ENCODE results near the gene NTRK3. TPM values are rescaled to one million over a fixed set of nuclear protein-coding genes. Genes with fewer than 3 reads are reported as not detected.
A peak's percentile ranks its signal among the peaks of the same experiment; 100 is the strongest.

The NTRK3 gene
- polyA plus RNA-seq, 1 donor from 2014 or later: not detected

DNA sequence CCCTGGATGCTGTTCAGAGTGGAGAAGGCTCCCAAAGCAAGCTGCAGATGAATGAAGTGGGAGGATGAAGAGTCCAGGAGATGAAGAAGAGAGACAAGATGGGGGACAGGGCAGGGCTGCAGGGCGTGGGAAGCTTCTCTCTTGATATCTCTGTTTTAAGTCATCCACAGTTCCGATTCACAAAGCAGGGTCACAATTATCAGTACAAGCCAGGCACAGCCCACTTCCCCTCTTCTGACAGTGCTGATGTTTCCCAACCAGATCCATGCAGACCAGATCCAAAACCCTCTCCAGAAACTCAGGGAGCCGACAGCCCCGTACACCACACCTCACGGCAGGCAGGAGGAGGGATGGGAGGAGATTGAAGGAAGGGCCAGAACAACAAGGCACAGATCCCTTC, 31.1 kb downstream of the NTRK3 start:
- Mint-ChIP-seq H3K27ac (no peak overlapping the region), H3K4me3 (no peak overlapping the region), H3K4me1 (peaks cover 0 to 2% (median 0%) of the 10 kb centered on the region in 3 donors), H3K36me3 (peaks cover 1% of the 10 kb centered on the region), H3K27me3 (peaks cover 20% of the 10 kb centered on the region), H3K9me3 (no peaks in the 10 kb centered on the region)

- H3K27me3 Mint-ChIP-seq: peaks cover 14% of the 10 kb centered on the region
- peaks cover 1% of the 10 kb centered on the region for H3K36me3 Mint-ChIP-seq
- H3K9me3 Mint-ChIP-seq: no peaks in the 10 kb centered on the region
- no peak overlapping the region for H3K4me3 Mint-ChIP-seq
- H3K27ac Mint-ChIP-seq: peak overlapping the region in 1 of 3 donors; percentile 53
- H3K4me1 Mint-ChIP-seq: peaks cover 0 to 2% (median 0%) of the 10 kb centered on the region in 3 donors
Observed at GRCh38 chr15:88223084-88223483, 33.5 kb downstream of the NTRK3 start.

- no peak overlapping the region for H3K4me3 Mint-ChIP-seq
- peaks cover 0 to 2% (median 0%) of the 10 kb centered on the region in 3 donors for H3K4me1 Mint-ChIP-seq
- no peaks in the 10 kb centered on the region for H3K36me3 Mint-ChIP-seq
- H3K9me3 Mint-ChIP-seq: peaks cover 1 to 5% (median 3%) of the 10 kb centered on the region in 3 donors
- no peak overlapping the region for H3K27ac Mint-ChIP-seq
- H3K27me3 Mint-ChIP-seq: peaks cover 7% of the 10 kb centered on the region
Observed at GRCh38 chr15:88221836-88222235, 34.7 kb downstream of the NTRK3 start.

DNA sequence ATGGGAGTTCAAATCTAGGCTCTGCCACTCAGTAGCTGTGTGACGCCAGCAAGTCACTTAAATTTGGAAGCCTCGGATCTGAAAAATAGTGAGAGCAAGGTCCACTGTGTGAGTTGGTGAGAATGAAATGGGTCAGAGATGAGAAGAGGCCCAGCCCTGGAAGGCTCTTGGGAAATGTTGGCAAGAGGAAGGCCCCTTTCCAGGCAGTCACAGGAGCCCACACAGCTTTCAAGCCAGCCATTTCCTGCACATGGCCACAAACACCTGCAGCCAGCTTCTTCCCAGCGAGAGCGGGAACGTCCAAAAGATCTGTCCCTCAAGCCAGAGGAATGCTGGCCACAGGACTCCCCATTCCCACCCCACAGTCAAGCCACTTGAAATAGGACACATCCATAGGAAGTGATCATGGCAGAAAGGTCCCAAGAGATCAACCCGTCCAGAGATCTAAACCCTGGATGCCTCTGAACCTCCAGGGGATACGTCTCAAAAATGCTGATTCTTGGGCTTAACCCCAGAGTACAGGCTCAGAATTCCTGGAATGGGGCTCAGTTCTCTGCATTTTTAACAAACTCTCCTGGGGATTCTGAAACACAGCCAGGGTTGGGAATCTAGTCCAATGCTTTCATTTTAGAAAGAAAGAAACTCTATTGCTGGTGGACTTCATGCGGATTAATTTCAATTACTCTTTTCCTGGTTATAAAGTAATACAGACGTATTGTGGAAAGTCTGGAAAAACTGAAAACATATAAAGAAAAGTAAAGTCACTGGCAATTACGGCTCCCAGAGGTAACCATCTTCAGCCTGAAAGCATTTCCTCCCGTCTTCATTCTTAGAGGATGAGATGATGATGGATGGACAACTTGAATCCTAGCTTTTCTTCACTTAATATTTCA, 35.9 kb downstream of the NTRK3 start:
- Mint-ChIP-seq H3K4me3 (no peak overlapping the region), H3K27ac (no peak overlapping the region), H3K27me3 (peaks cover 7% of the 10 kb centered on the region), H3K4me1 (peaks cover 0 to 2% (median 0%) of the 10 kb centered on the region in 3 donors), H3K9me3 (peaks cover 1 to 5% (median 3%) of the 10 kb centered on the region in 3 donors), H3K36me3 (no peaks in the 10 kb centered on the region)

DNA sequence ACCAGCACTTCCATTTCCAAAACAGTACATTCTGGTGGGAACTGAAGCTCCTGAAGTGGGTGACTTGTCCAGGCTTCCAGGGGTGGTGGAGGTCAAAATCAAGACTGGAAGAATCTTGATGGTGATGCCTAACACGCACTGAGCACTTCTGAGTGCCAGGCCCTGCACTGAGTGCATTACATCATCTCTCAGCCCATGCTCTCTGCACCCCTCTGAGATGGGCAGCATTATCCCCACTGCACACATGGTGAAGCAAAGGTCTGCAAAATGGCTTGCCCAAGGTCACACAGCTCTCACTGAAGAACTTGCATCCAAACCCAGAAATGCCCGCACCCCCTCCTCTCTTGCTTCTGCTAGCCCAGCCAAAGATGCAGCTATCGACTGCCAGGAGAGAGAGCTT, 36.9 kb downstream of the NTRK3 start:
- Mint-ChIP-seq H3K36me3 (no peaks in the 10 kb centered on the region), H3K4me1 (peaks cover 0 to 1% (median 0%) of the 10 kb centered on the region in 3 donors), H3K4me3 (no peak overlapping the region), H3K27me3 (peaks cover 1% of the 10 kb centered on the region), H3K9me3 (peaks cover 1 to 5% (median 3%) of the 10 kb centered on the region in 3 donors), H3K27ac (no peak overlapping the region)

DNA sequence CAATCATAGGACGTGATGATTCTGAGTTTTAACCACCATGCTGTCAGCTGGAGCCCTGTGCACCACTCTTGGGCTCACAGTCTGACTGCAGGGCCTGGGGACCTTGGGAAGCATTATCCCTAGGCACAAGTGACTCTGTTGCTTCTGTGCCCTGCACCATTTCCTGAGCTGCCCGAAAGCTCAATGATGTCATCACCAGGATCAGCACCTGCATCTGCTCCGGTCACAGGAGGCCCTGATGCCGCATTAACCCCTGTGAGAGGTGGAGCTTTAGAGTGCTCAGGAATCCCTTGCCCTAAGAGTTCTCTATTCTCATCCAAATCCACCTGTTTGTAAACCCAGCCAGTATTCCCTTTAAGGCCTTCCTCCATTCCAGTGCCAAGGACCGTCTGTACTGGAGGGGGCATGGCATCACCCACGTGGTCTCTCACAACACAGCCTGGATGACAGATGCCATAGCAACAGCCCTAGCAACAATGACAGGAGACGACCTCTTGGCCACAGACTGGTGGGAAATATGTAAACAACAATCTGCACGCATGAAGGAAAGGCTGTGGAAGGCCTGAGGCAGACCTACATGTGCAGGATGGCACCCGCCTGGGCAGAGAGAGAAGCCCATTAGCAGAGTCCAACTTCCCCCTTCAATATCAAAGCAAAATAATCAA, 37.9 kb downstream of the NTRK3 start:
- no peaks in the 10 kb centered on the region for H3K36me3 Mint-ChIP-seq
- peaks cover 0 to 1% (median 0%) of the 10 kb centered on the region in 3 donors for H3K4me1 Mint-ChIP-seq
- H3K27ac Mint-ChIP-seq: no peak overlapping the region
- H3K27me3 Mint-ChIP-seq: peaks cover 1% of the 10 kb centered on the region
- peaks cover 1 to 5% (median 5%) of the 10 kb centered on the region in 3 donors for H3K9me3 Mint-ChIP-seq
- no peak overlapping the region for H3K4me3 Mint-ChIP-seq

- Mint-ChIP-seq H3K36me3 (no peaks in the 10 kb centered on the region), H3K9me3 (peaks cover 1 to 5% (median 5%) of the 10 kb centered on the region in 3 donors), H3K4me3 (no peak overlapping the region), H3K27me3 (peaks cover 1% of the 10 kb centered on the region), H3K4me1 (peaks cover 0 to 1% (median 0%) of the 10 kb centered on the region in 3 donors), H3K27ac (no peak overlapping the region)
Observed at GRCh38 chr15:88215066-88215648, 41.4 kb downstream of the NTRK3 start.

- Mint-ChIP-seq H3K9me3 (peaks cover 0 to under 1% (median 0%) of the 10 kb centered on the region in 3 donors), H3K27me3 (peaks cover 3% of the 10 kb centered on the region), H3K36me3 (no peaks in the 10 kb centered on the region), H3K4me3 (no peak overlapping the region), H3K27ac (no peak overlapping the region), H3K4me1 (no peaks in the 10 kb centered on the region)
Observed at GRCh38 chr15:88209111-88209510, 47.4 kb downstream of the NTRK3 start.

- H3K9me3 Mint-ChIP-seq: no peaks in the 10 kb centered on the region
- no peak overlapping the region for H3K4me3 Mint-ChIP-seq
- peaks cover 3% of the 10 kb centered on the region for H3K27me3 Mint-ChIP-seq
- no peak overlapping the region for H3K27ac Mint-ChIP-seq
- no peaks in the 10 kb centered on the region for H3K36me3 Mint-ChIP-seq
- H3K4me1 Mint-ChIP-seq: no peaks in the 10 kb centered on the region
Observed at GRCh38 chr15:88208396-88208795, 48.1 kb downstream of the NTRK3 start.

- H3K4me1 Mint-ChIP-seq: no peaks in the 10 kb centered on the region
- H3K27me3 Mint-ChIP-seq: peaks cover 6% of the 10 kb centered on the region
- no peaks in the 10 kb centered on the region for H3K36me3 Mint-ChIP-seq
- no peak overlapping the region for H3K4me3 Mint-ChIP-seq
- no peak overlapping the region for H3K27ac Mint-ChIP-seq
- no peaks in the 10 kb centered on the region for H3K9me3 Mint-ChIP-seq
Observed at GRCh38 chr15:88207565-88207964, 49.0 kb downstream of the NTRK3 start.

- Mint-ChIP-seq H3K36me3 (no peaks in the 10 kb centered on the region), H3K9me3 (no peaks in the 10 kb centered on the region), H3K27me3 (peaks cover 7% of the 10 kb centered on the region), H3K4me1 (no peaks in the 10 kb centered on the region), H3K27ac (no peak overlapping the region), H3K4me3 (no peak overlapping the region)
Observed at GRCh38 chr15:88204584-88204983, 52.0 kb downstream of the NTRK3 start.

- Mint-ChIP-seq H3K4me1 (no peaks in the 10 kb centered on the region), H3K36me3 (no peaks in the 10 kb centered on the region), H3K9me3 (peaks cover 0 to 1% (median 0%) of the 10 kb centered on the region in 3 donors), H3K4me3 (no peak overlapping the region), H3K27ac (no peak overlapping the region), H3K27me3 (peaks cover 6% of the 10 kb centered on the region)
Observed at GRCh38 chr15:88202231-88202630, 54.3 kb downstream of the NTRK3 start.

- Mint-ChIP-seq H3K27me3 (peaks cover 4% of the 10 kb centered on the region), H3K9me3 (peaks cover 0 to 8% (median 3%) of the 10 kb centered on the region in 3 donors), H3K36me3 (no peaks in the 10 kb centered on the region), H3K4me1 (no peaks in the 10 kb centered on the region), H3K4me3 (no peak overlapping the region), H3K27ac (no peak overlapping the region)
Observed at GRCh38 chr15:88201207-88201606, 55.3 kb downstream of the NTRK3 start.

GRCh38 chr15:88196961-88197360, 59.6 kb downstream of the NTRK3 start:
- no peak overlapping the region for H3K27ac Mint-ChIP-seq
- H3K36me3 Mint-ChIP-seq: no peaks in the 10 kb centered on the region
- H3K27me3 Mint-ChIP-seq: peaks cover 10% of the 10 kb centered on the region
- H3K4me3 Mint-ChIP-seq: no peak overlapping the region
- no peaks in the 10 kb centered on the region for H3K4me1 Mint-ChIP-seq
- H3K9me3 Mint-ChIP-seq: peaks cover 2 to 8% (median 3%) of the 10 kb centered on the region in 3 donors

DNA sequence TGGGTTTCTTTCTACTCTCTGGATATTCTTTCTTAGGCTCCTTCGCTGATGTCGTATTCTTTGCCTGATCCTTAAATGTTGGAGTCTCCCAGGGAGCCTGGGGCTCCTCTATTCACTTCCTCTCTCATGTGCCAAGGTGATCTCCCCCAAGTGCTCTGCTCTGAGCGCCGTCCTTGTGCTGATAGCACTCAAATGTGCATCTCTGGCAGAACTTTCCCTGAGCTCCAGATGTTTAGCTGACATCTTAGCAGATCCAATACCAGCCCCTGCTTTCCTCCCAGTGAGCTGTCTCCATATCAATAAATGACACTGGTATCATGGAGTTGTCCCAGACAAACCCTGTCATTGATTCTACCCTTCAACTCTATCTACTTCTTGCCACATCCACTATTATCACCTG, 62.4 kb downstream of the NTRK3 start:
- peaks cover 2 to 8% (median 3%) of the 10 kb centered on the region in 3 donors for H3K9me3 Mint-ChIP-seq
- H3K27ac Mint-ChIP-seq: no peak overlapping the region
- H3K4me1 Mint-ChIP-seq: no peaks in the 10 kb centered on the region
- no peak overlapping the region for H3K4me3 Mint-ChIP-seq
- peaks cover 10% of the 10 kb centered on the region for H3K27me3 Mint-ChIP-seq
- H3K36me3 Mint-ChIP-seq: no peaks in the 10 kb centered on the region
